B cell (primary cell): Measurements from ENCODE around the gene TSKU. TPM values are rescaled to one million over a fixed set of nuclear protein-coding genes. Genes with fewer than 3 reads are reported as not detected.

ENCODE experiments used
- ATAC-seq: fragments of 200-7000 bp; cut with Tn5 transposase; one replicate; pipeline ENCODE4 v1.10.0; 2021; ENCODE audit warnings: low read depth, mild to moderate bottlenecking, moderate number of reproducible peaks, moderate library complexity
- CTCF ChIA-PET: fragments of 350-600 bp; sonication (Branson Sonifier 250); formaldehyde crosslinking; loops from one replicate; lab custom pipeline; 2021; ENCODE audit warnings: antibody characterized with exemption, inconsistent platforms; lab: Charles Lee
- POLR2A ChIA-PET: fragments of 350-600 bp; sonication (Branson Sonifier 250); formaldehyde crosslinking; loops from one replicate; lab custom pipeline; 2021; ENCODE audit warnings: antibody characterized with exemption; lab: Charles Lee
- DNase-seq: peaks from one replicate; pipeline ENCODE4 v3.0.0; 2013
- H2AFZ ChIP-seq: 2 replicates; pipeline ENCODE4 v1.6.1; 2012; ENCODE audit warnings: mild to moderate bottlenecking, low read depth, low read length; ENCODE audit not compliant: insufficient read depth, poor library complexity, severe bottlenecking
- H3K27ac ChIP-seq, 2 donors: 1 replicate in 1 of 2; 2 replicates in 1 of 2; pipeline ENCODE4 v1.5.1; 2012 to 2013; ENCODE audit warnings: low read length in 2 of 2, mild to moderate bottlenecking in 2 of 2, moderate library complexity in 1 of 2
- H3K27me3 ChIP-seq, 4 experiments: fragments of 200-600 bp in 1 of 4; sonication (generic) in 1 of 4; replicated peaks in 1 of 4; 1 replicate in 2 of 4; 2 replicates in 2 of 4; pipeline versions ENCODE4 v1.6.1 to v1.7.0; 2013 to 2016; ENCODE audit warnings: low read length in 3 of 4, mild to moderate bottlenecking in 2 of 4, mixed read lengths in 1 of 4, moderate library complexity in 1 of 4; ENCODE audit not compliant: insufficient read depth in 4 of 4, control insufficient read depth in 3 of 4; ENCODE audit errors: control extremely low read depth in 1 of 4
- H3K36me3 ChIP-seq, 2 experiments: replicated peaks in 1 of 2; 1 replicate in 1 of 2; 2 replicates in 1 of 2; pipeline versions ENCODE4 v1.6.1 to v1.7.1; 2013; ENCODE audit warnings: low read length in 1 of 2; ENCODE audit not compliant: insufficient read depth in 2 of 2, control insufficient read depth in 1 of 2; ENCODE audit errors: control extremely low read depth in 1 of 2, extremely low read depth in 1 of 2
- H3K4me1 ChIP-seq, 2 donors: fragments of 200-600 bp in 1 of 2; sonication (generic) in 1 of 2; 1 replicate in 1 of 2; 2 replicates in 1 of 2; pipeline versions ENCODE4 v1.5.1 to v1.6.1; 2013 to 2017; ENCODE audit warnings: low read length in 2 of 2; ENCODE audit not compliant: control insufficient read depth in 2 of 2, insufficient read depth in 2 of 2
- H3K4me2 ChIP-seq: replicated peaks from 2 replicates; pipeline ENCODE3; 2012; ENCODE audit warnings: mild to moderate bottlenecking, low read depth, low read length; ENCODE audit not compliant: poor library complexity, severe bottlenecking
- H3K4me3 ChIP-seq, 5 experiments: fragments of 200-600 bp in 1 of 5; sonication (generic) in 1 of 5; 1 replicate in 3 of 5; 2 replicates in 2 of 5; pipeline versions ENCODE4 v1.5.1 to v1.7.0; 2011 to 2016; ENCODE audit warnings: low read length in 4 of 5, mild to moderate bottlenecking in 4 of 5, low read depth in 2 of 5, control low read depth in 1 of 5, moderate library complexity in 1 of 5; ENCODE audit not compliant: insufficient read depth in 1 of 5; ENCODE audit errors: control extremely low read depth in 1 of 5, extremely low read depth in 1 of 5
- H3K79me2 ChIP-seq: fragments of 200-600 bp; sonication (generic); one replicate; pipeline ENCODE4 v1.6.0; 2016; ENCODE audit warnings: low read length; ENCODE audit not compliant: control insufficient read depth, insufficient read depth
- H3K9ac ChIP-seq: fragments of 200-600 bp; sonication (generic); 2 replicates; pipeline ENCODE4 v1.6.1; 2017; ENCODE audit warnings: mild to moderate bottlenecking, low read length, moderate library complexity
- H3K9me3 ChIP-seq, 3 donors: one replicate each; pipeline versions ENCODE4 v1.6.1 to v1.7.1; 2013; ENCODE audit warnings: low read length in 2 of 3; ENCODE audit not compliant: control insufficient read depth in 2 of 3, insufficient read depth in 1 of 3; ENCODE audit errors: control extremely low read depth in 1 of 3
- H4K20me1 ChIP-seq: 2 replicates; pipeline ENCODE4 v1.6.0; 2012; ENCODE audit warnings: mild to moderate bottlenecking, low read length; ENCODE audit not compliant: insufficient read depth, control insufficient read depth, poor library complexity, severe bottlenecking
- H3K27ac Mint-ChIP-seq: one replicate; pipeline ENCODE4 v1.8.0; 2021; ENCODE audit warnings: mixed read lengths
- H3K27me3 Mint-ChIP-seq: one replicate; pipeline ENCODE4 v1.8.0; 2021; ENCODE audit warnings: mixed read lengths
- H3K4me1 Mint-ChIP-seq: one replicate; pipeline ENCODE4 v1.8.0; 2021; ENCODE audit warnings: mixed read lengths
- H3K4me3 Mint-ChIP-seq: one replicate; pipeline ENCODE4 v1.8.0; 2021; ENCODE audit warnings: mixed read lengths
- H3K9me3 Mint-ChIP-seq: one replicate; pipeline ENCODE4 v1.8.0; 2022; ENCODE audit warnings: mixed read lengths; ENCODE audit not compliant: insufficient read depth
- CTCF ChIP-seq: fragments of 200-600 bp; IDR thresholded peaks from one replicate; pipeline ENCODE4 v1.8.0; 2022; ENCODE audit warnings: antibody characterized with exemption, mild to moderate bottlenecking
- EZH2 ChIP-seq: IDR thresholded peaks from 2 replicates; pipeline ENCODE4 v1.6.1; 2012; ENCODE audit warnings: borderline replicate concordance, low read depth, mild to moderate bottlenecking, moderate library complexity, low read length; ENCODE audit not compliant: insufficient read depth, poor library complexity, severe bottlenecking
- WGBS: methylation state at CpG from one replicate; pipeline ENCODE4 v1.1.5; 2013; ENCODE audit warnings: missing lambda C conversion rate; ENCODE audit not compliant: insufficient coverage; 5-methylcytosine and 5-hydroxymethylcytosine counted together
- intact Hi-C: fragments of 100-400 bp; cut with micrococcal nuclease; formaldehyde crosslinking; loops from one replicate; pipeline ENCODE4 v1.10.0; 2022
- polyA plus RNA-seq: library from polyadenylated mRNA; depleted of rRNA; stranded (reverse); fragments of >200 nt; gene quantifications from 2 replicates; pipeline ENCODE4 v1.2.3, GENCODE V29; 2012
- total RNA-seq, 2 donors: library from RNA; stranded (reverse); fragments of 120-200 nt in 1 of 2; gene quantifications; 1 replicate in 1 of 2; 2 replicates in 1 of 2; pipeline versions ENCODE4 v1.2.3 to v1.2.4, GENCODE V29; 2013 to 2022

Gene TSKU
- total and polyA plus RNA-seq, 2 donors (not counting 1 experiment from before 2014, with no cell fraction given): not detected

- Mint-ChIP-seq H3K4me1 (peaks cover 7% of the 10 kb centered on the region), H3K27me3 (peaks cover 62% of the 10 kb centered on the region), H3K27ac (no peak overlapping the region), H3K9me3 (no peaks in the 10 kb centered on the region), H3K4me3 (peak overlapping the region; percentile 83)
- Histone ChIP-seq H3K36me3 (no peaks in the 10 kb centered on the region), H3K9ac (no peak overlapping the region), H4K20me1 (no peaks in the 10 kb centered on the region), H3K4me1 (peaks cover 16 to 17% of the 10 kb centered on the region in 2 donors), H3K4me3 (peak overlapping the region in 4 of 5 experiments; percentile 11 to 29 (median 16)), H3K27ac (no peak overlapping the region), H3K9me3 (peaks cover 0 to 12% (median 2%) of the 10 kb centered on the region in 3 donors), H3K27me3 (peaks cover 0 to 59% (median 29%) of the 10 kb centered on the region in 4 experiments), H3K79me2 (no peaks in the 10 kb centered on the region), H3K4me2 (peak overlapping the region; percentile 82), H2AFZ (peak overlapping the region; percentile 16)
- POLR2A ChIA-PET: no interaction called here
- 1% methylated on average over 35 of the region's 38 CpGs for WGBS
- DNase-seq: peak; percentile 19
- intact Hi-C loops: no loop called here
- CTCF ChIA-PET: interaction anchor here (0.7 to 1.1 kb wide), 2 partner anchors 11 to 137 kb away, joined by 3 to 5 read pairs; no protein-coding TSS in a partner anchor
- TF ChIP-seq EZH2: no peak
- TF ChIP-seq CTCF: no peak
- no peak for ATAC-seq
These were observed 444 bp upstream of the TSKU start for GRCh38 chr11:76782531-76783293.
